HG03521 (cell line): ENCODE measurements around the gene S100Z.
"Not testable (repeated sequence)": the region's sequence is repeated elsewhere in the genome, so short reads cannot be mapped to it uniquely, and the experiment has no call there.

ENCODE experiments used
- ATAC-seq: cut with Tn5 transposase; IDR thresholded peaks from one replicate; pipeline ENCODE4 v1.9.1; 2021; ENCODE audit warnings: mild to moderate bottlenecking, moderate library complexity; ENCODE audit not compliant: unreplicated experiment

S100Z gene

DNA sequence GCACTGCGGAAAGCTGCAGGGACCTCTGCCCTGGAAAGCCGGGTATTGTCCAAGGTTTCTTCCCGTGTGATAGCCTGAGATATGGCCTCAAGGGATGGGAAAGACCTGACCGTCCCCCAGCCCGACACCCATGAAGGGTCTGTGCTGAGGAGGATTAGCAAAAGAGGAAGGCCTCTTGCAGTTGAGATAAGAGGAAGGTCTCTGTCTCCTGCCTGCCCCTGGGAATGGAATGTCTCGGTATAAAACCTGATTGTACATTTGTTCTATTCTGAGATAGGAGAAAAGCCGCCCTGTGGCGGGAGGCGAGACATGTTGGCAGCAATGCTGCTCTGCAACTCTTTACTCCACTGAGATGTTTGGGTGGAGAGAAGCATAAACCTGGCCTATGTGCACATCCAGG lies 95.4 kb downstream of the S100Z start:
- not testable (repeated sequence) for ATAC-seq

- ATAC-seq = no peak
These were observed 96.3 kb downstream of the S100Z start for GRCh38 chr5:76946090-76946489.

DNA sequence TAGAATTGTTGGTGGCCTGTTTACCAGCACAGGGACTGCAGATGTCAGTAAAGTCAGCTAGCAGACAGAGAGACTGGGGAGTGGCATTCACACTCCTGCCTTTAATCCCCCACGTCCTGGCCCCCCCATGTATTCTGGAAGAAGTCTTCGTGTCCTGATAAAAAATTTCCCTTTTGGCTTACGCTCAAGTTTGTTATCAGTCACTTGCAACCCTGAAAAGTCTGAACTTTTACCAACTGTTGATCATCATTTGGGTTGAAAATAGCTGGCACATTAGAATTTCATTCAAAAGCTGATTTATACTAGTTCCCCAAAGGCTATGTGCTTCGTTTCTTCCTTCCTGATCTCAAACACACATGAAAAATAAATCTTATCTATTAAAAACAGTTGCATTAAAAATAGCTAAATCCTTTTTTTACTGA lies 97.3 kb downstream of the S100Z start:
- no peak for ATAC-seq

GRCh38 chr5:76952795-76953536 lies 103.2 kb downstream of the S100Z start, which contains the start of gene CRHBP:
TSS of gene CRHBP (plus strand) at chr5:76953045. CDS start at chr5:76953135, 90 bp downstream.
- no peak for ATAC-seq

GRCh38 chr5:76953551-76954382 lies 104.0 kb downstream of the S100Z start:
- ATAC-seq = no peak

GRCh38 chr5:76954383-76954763 lies 104.6 kb downstream of the S100Z start:
- ATAC-seq = no peak

DNA sequence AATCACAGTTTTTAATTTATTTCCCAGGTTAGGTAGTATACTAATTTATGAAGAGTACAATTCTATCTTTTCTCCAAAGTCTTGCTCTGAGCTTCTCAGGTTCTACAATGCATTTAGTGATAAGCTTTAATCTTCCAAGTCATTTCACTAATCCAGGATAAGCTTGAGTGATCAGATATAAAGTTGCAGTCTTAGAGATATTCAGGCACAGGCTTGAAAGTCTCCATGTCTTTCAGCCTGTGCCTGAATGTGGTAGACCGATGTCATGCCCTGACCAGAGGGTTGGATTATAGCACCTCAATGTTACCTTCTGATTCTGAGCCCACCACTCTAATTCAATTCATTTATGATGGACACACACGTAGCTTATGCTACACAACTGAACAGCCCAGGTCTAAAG lies 106.2 kb downstream of the S100Z start:
- no peak for ATAC-seq

DNA sequence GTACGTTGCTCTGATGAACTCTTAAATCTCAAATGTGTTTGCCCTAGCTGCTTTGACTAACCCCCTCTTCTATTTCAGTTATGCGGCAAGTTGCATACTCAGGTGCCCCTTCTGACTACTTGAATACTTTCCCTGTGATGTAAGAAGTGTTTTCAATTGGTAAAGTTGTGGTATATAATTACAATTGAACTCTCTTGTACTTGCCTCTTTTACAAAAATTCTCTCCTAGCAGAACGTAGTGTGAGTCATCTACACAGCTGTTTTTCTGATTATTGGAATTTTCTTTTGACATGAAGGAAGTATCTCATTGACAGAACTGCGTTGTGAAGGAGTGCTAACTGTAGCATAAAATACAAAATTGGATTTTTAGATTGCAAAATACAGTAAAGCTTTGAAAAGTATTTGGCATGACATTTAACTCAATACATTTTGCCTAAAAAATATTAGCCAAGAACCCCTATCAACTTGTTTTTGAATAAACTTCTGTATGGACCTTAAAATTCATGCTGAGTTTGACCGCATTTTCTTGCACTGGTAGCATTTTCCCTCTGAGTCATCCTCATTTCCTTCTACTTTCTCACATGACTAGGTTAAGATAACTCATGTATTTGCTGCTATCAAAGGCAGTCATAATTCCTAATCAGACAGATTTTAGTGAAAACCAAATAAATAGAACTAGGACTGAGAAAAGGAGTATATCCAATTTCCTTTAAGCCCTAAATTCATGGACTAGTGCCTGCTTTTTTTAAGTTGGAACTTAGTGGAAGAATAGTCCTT lies 109.4 kb downstream of the S100Z start:
- no peak for ATAC-seq

DNA sequence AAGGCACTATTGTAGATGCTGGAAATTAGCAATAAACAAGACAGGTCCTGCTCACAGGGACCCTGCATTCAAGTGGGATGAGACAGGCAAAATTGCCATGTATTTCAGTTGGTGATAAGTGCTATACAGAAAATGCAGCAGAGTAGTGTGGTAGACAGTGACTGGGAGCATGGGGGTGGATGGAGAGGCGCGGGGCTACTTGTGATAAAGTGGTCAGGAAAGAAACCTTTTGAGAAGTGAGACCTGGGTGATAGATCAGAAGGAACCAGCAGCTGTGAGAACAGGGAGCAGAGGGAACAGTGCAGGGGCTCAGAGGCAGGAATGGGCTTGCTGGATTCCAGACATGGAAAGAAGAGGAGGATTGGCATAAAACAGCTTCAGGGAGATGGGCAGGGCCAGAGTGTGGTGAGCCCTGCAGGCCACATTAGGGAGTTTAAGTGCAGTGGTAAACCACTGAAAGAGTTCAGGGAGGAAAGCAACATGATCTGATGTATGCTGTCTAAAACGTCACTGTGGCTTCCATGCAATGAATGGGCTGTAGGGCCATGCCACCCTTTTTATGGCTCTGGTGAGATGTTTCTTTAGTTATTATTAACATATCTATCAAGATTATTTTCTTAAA lies 110.3 kb downstream of the S100Z start:
- no peak for ATAC-seq

- no peak for ATAC-seq
These were observed 114.2 kb downstream of the S100Z start for GRCh38 chr5:76964060-76964459.
